ENCODE measurements around the gene CACNA1D. TPM values are rescaled to one million over a fixed set of nuclear protein-coding genes. Genes with fewer than 3 reads are reported as not detected.

CACNA1D gene
- total and polyA plus RNA-seq, 2 donors (not counting 1 experiment from before 2014, with no cell fraction given) = 0.17 to 0.37 TPM

DNA sequence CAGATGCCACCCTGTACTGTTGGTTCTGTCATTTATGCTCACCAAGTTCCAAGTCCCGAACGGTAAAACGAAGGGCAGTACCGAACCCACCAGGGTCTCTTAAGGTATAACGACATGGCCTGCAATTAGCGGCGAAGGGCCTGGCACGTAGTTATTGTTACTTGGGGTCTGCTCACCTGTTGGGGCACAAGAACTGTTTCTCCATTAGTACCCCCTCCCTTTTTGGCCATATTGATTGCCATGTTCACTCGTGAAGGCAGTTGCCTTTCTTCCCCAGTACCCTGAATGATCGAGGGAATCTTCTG is 352.4 kb downstream of the CACNA1D start:
- Histone ChIP-seq H3K36me3 (ENCODE audit: control insufficient read depth, insufficient read depth, low read length) (no peaks in the 10 kb centered on the region), H3K27me3 (ENCODE audit: control insufficient read depth, insufficient read depth, low read length) (peaks cover 30% of the 10 kb centered on the region), H3K79me2 (ENCODE audit: control insufficient read depth, insufficient read depth, low read length) (no peaks in the 10 kb centered on the region), H3K4me1 (ENCODE audit: control insufficient read depth, extremely low read depth, insufficient read depth, low read length) (no peaks in the 10 kb centered on the region), H3K4me3 (replicated peaks in 1 of 4; ENCODE audit: control extremely low read depth in 1 of 4, insufficient read depth in 1 of 4, low read depth in 3 of 4, low read length in 4 of 4) (peak overlapping the region in 1 of 4 experiments; percentile 58), H3K9me3 (ENCODE audit: control insufficient read depth, insufficient read depth, low read depth, low read length) (no peaks in the 10 kb centered on the region), H2AFZ (ENCODE audit: low read length) (no peak overlapping the region), H4K20me1 (ENCODE audit: control insufficient read depth, extremely low read depth, insufficient read depth, low read length) (no peaks in the 10 kb centered on the region), H3K4me2 (ENCODE audit: extremely low read depth, insufficient read depth, low read length) (no peak overlapping the region), H3K27ac (ENCODE audit: insufficient read depth, low read length) (no peak overlapping the region), H3K9ac (ENCODE audit: insufficient read depth, low read length) (no peak overlapping the region)
- TF ChIP-seq, protein P1, sequence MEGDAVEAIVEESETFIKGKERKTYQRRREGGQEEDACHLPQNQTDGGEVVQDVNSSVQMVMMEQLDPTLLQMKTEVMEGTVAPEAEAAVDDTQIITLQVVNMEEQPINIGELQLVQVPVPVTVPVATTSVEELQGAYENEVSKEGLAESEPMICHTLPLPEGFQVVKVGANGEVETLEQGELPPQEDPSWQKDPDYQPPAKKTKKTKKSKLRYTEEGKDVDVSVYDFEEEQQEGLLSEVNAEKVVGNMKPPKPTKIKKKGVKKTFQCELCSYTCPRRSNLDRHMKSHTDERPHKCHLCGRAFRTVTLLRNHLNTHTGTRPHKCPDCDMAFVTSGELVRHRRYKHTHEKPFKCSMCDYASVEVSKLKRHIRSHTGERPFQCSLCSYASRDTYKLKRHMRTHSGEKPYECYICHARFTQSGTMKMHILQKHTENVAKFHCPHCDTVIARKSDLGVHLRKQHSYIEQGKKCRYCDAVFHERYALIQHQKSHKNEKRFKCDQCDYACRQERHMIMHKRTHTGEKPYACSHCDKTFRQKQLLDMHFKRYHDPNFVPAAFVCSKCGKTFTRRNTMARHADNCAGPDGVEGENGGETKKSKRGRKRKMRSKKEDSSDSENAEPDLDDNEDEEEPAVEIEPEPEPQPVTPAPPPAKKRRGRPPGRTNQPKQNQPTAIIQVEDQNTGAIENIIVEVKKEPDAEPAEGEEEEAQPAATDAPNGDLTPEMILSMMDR (conservative IDR thresholded peaks at IDR 0.05 in 1 of 2, IDR thresholded peaks at IDR 0.05 in 1 of 2; ENCODE audit: low read depth in 1 of 2, low read length in 2 of 2) = no peak
- TF ChIP-seq EZH2 (IDR thresholded peaks at IDR 0.05; ENCODE audit: low read length, missing control alignments) = peak; percentile 12
- DNase-seq (ENCODE audit: low read depth in 2 of 2) = no peak

DNA sequence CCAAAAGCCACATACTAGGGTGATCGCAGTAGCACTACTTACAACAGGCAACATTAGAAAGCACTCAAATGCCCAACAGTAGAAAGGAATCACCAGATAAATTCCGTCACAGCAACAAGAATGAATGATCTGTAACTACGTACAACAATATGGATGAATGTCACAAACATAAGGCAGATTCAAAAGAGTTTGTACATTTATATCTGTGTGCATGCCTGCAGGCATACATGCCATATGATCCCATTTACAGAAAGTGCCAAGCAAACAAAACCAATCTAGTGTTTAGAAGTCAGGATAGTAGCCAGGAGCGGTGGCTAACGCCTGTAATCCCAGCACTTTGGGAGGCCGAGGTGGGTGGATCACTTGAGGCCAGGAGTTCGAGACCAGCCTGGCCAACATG is 355.5 kb downstream of the CACNA1D start:
- TF ChIP-seq, protein P1 (conservative IDR thresholded peaks at IDR 0.05 in 1 of 2, IDR thresholded peaks at IDR 0.05 in 1 of 2; ENCODE audit: low read depth in 1 of 2, low read length in 2 of 2) = no peak
- no peak for TF ChIP-seq EZH2 (IDR thresholded peaks at IDR 0.05; ENCODE audit: low read length, missing control alignments)
- H2AFZ ChIP-seq (ENCODE audit: low read length) = no peak overlapping the region
- H3K36me3 ChIP-seq (ENCODE audit: control insufficient read depth, insufficient read depth, low read length) = no peaks in the 10 kb centered on the region
- no peak overlapping the region for H3K9ac ChIP-seq (ENCODE audit: insufficient read depth, low read length)
- no peaks in the 10 kb centered on the region for H3K9me3 ChIP-seq (ENCODE audit: control insufficient read depth, insufficient read depth, low read depth, low read length)
- H3K79me2 ChIP-seq (ENCODE audit: control insufficient read depth, insufficient read depth, low read length) = no peaks in the 10 kb centered on the region
- no peak overlapping the region for H3K27ac ChIP-seq (ENCODE audit: insufficient read depth, low read length)
- no peak overlapping the region for H3K4me2 ChIP-seq (ENCODE audit: extremely low read depth, insufficient read depth, low read length)
- H3K4me1 ChIP-seq (ENCODE audit: control insufficient read depth, extremely low read depth, insufficient read depth, low read length) = no peaks in the 10 kb centered on the region
- no peak for DNase-seq (ENCODE audit: low read depth in 2 of 2)
- no peaks in the 10 kb centered on the region for H4K20me1 ChIP-seq (ENCODE audit: control insufficient read depth, extremely low read depth, insufficient read depth, low read length)
- H3K27me3 ChIP-seq (ENCODE audit: control insufficient read depth, insufficient read depth, low read length) = peaks cover 30% of the 10 kb centered on the region
- H3K4me3 ChIP-seq (replicated peaks in 1 of 4; ENCODE audit: control extremely low read depth in 1 of 4, insufficient read depth in 1 of 4, low read depth in 3 of 4, low read length in 4 of 4) = no peak overlapping the region

DNA sequence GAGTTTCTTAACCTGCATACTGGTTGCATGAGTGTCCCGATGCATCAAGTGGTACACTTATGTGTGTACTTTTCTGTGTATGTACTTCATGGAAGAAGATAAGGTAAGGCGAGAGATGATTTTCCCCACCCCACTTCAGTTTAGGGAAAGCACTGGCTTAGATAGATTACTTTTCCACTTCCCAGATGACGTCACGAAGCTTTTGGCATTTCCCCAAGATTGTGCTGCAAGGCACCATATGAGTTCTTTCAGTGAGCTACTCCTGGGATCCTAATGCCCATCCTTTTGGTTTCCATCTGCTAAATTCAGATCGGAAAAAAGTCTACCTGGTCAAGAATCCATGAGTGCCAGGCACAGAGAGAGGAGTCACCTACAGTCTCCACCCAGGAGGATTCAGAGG is 356.5 kb downstream of the CACNA1D start:
- H3K27ac ChIP-seq (ENCODE audit: insufficient read depth, low read length) = no peak overlapping the region
- no peaks in the 10 kb centered on the region for H3K36me3 ChIP-seq (ENCODE audit: control insufficient read depth, insufficient read depth, low read length)
- DNase-seq (ENCODE audit: low read depth in 2 of 2) = peak; percentile 18 to 64
- no peak overlapping the region for H3K4me3 ChIP-seq (replicated peaks in 1 of 4; ENCODE audit: control extremely low read depth in 1 of 4, insufficient read depth in 1 of 4, low read depth in 3 of 4, low read length in 4 of 4)
- no peaks in the 10 kb centered on the region for H3K4me1 ChIP-seq (ENCODE audit: control insufficient read depth, extremely low read depth, insufficient read depth, low read length)
- H3K79me2 ChIP-seq (ENCODE audit: control insufficient read depth, insufficient read depth, low read length) = no peaks in the 10 kb centered on the region
- no peak overlapping the region for H3K4me2 ChIP-seq (ENCODE audit: extremely low read depth, insufficient read depth, low read length)
- no peaks in the 10 kb centered on the region for H4K20me1 ChIP-seq (ENCODE audit: control insufficient read depth, extremely low read depth, insufficient read depth, low read length)
- TF ChIP-seq EZH2 (IDR thresholded peaks at IDR 0.05; ENCODE audit: low read length, missing control alignments) = no peak
- TF ChIP-seq, protein P1 (conservative IDR thresholded peaks at IDR 0.05 in 1 of 2, IDR thresholded peaks at IDR 0.05 in 1 of 2; ENCODE audit: low read depth in 1 of 2, low read length in 2 of 2) = no peak
- peaks cover 23% of the 10 kb centered on the region for H3K27me3 ChIP-seq (ENCODE audit: control insufficient read depth, insufficient read depth, low read length)
- no peak overlapping the region for H2AFZ ChIP-seq (ENCODE audit: low read length)
- H3K9me3 ChIP-seq (ENCODE audit: control insufficient read depth, insufficient read depth, low read depth, low read length) = no peaks in the 10 kb centered on the region
- no peak overlapping the region for H3K9ac ChIP-seq (ENCODE audit: insufficient read depth, low read length)
